WTC11 (cell line): ENCODE measurements around the gene SULF2. TPM values are rescaled to one million over a fixed set of nuclear protein-coding genes. Genes with fewer than 3 reads are reported as not detected.

Experiments
- ATAC-seq: fragments of 200-7000 bp; cut with Tn5 transposase; 2 replicates; pipeline ENCODE4 v1.10.0; 2021; ENCODE audit warnings: mild to moderate bottlenecking, moderate library complexity
- CTCF ChIA-PET: fragments of 300-600 bp; sonication (Branson Sonifier 250); formaldehyde crosslinking; loops from one replicate; lab custom pipeline; 2021; ENCODE audit warnings: antibody characterized with exemption; lab: Charles Lee
- POLR2A ChIA-PET: fragments of 350-600 bp; sonication (Branson Sonifier 250); formaldehyde crosslinking; loops from one replicate; lab custom pipeline; 2021; ENCODE audit warnings: antibody characterized with exemption; lab: Charles Lee
- DNase-seq: peaks from one replicate; pipeline ENCODE4 v3.0.0; 2021; ENCODE audit warnings: low spot score
- H3K27ac Mint-ChIP-seq: 2 replicates; pipeline ENCODE4 v1.8.0; 2021; ENCODE audit warnings: mixed read lengths
- H3K27me3 Mint-ChIP-seq: 2 replicates; pipeline ENCODE4 v1.8.0; 2021; ENCODE audit warnings: low read depth, mild to moderate bottlenecking, moderate library complexity, mixed read lengths
- H3K36me3 Mint-ChIP-seq: 2 replicates; pipeline ENCODE4 v1.8.0; 2021; ENCODE audit warnings: mixed read lengths
- H3K4me1 Mint-ChIP-seq: 2 replicates; pipeline ENCODE4 v1.8.0; 2022; ENCODE audit warnings: mixed read lengths
- H3K4me3 Mint-ChIP-seq: 2 replicates; pipeline ENCODE4 v1.8.0; 2021; ENCODE audit warnings: mild to moderate bottlenecking, moderate library complexity, mixed read lengths
- H3K9me3 Mint-ChIP-seq: 2 replicates; pipeline ENCODE4 v1.8.0; 2021; ENCODE audit warnings: mixed read lengths
- ETV6 ChIP-seq: sonication (generic); formaldehyde crosslinking; IDR thresholded peaks from 2 replicates; pipeline ENCODE4 v1.8.1; 2022; ENCODE audit warnings: mild to moderate bottlenecking, missing genetic modification reagents
- FOXK1 ChIP-seq: sonication (generic); formaldehyde crosslinking; IDR thresholded peaks from 2 replicates; pipeline ENCODE4 v1.8.0; 2022; ENCODE audit warnings: mild to moderate bottlenecking, moderate library complexity, missing genetic modification reagents
- GRHL2 ChIP-seq: fragments of 250-450 bp; sonication (Bioruptor Pico); IDR thresholded peaks from 2 replicates; pipeline ENCODE4 v1.8.0; 2022; ENCODE audit warnings: mild to moderate bottlenecking, moderate library complexity; ENCODE audit not compliant: insufficient replicate concordance, severe bottlenecking
- MXD4 ChIP-seq: fragments of 250-450 bp; sonication (Bioruptor Pico); IDR thresholded peaks from 2 replicates; pipeline ENCODE4 v1.8.0; 2021; ENCODE audit warnings: mild to moderate bottlenecking, moderate library complexity, borderline replicate concordance
- MYBL2 ChIP-seq: sonication (generic); formaldehyde crosslinking; IDR thresholded peaks from 2 replicates; pipeline ENCODE4 v1.8.1; 2023; ENCODE audit warnings: mild to moderate bottlenecking, moderate library complexity, missing genetic modification reagents
- NR1H2 ChIP-seq: sonication (generic); formaldehyde crosslinking; IDR thresholded peaks from 2 replicates; pipeline ENCODE4 v1.9.0; 2021; ENCODE audit warnings: mild to moderate bottlenecking, moderate library complexity, missing genetic modification reagents
- PRRX2 ChIP-seq: fragments of 250-450 bp; sonication (Bioruptor Pico); IDR thresholded peaks from 2 replicates; pipeline ENCODE4 v1.8.0; 2021; ENCODE audit warnings: mild to moderate bottlenecking
- RORB ChIP-seq: fragments of 250-450 bp; sonication (Bioruptor Pico); IDR thresholded peaks from 2 replicates; pipeline ENCODE4 v1.9.0; 2021; ENCODE audit warnings: mild to moderate bottlenecking
- SOX15 ChIP-seq: fragments of 250-450 bp; sonication (Bioruptor Pico); IDR thresholded peaks from 2 replicates; pipeline ENCODE4 v1.9.0; 2021; ENCODE audit warnings: mild to moderate bottlenecking
- TCF7 ChIP-seq: sonication (generic); formaldehyde crosslinking; IDR thresholded peaks from 2 replicates; pipeline ENCODE4 v1.8.0; 2022; ENCODE audit warnings: mild to moderate bottlenecking, low read depth, missing genetic modification reagents, moderate library complexity
- ZBTB21 ChIP-seq: sonication (generic); formaldehyde crosslinking; IDR thresholded peaks from 2 replicates; pipeline ENCODE4 v1.8.1; 2023; ENCODE audit warnings: mild to moderate bottlenecking, missing genetic modification reagents, borderline replicate concordance
- ZNF263 ChIP-seq: sonication (generic); formaldehyde crosslinking; IDR thresholded peaks from 2 replicates; pipeline ENCODE4 v1.8.1; 2022; ENCODE audit warnings: low read depth, mild to moderate bottlenecking, moderate library complexity, missing genetic modification reagents
- ZNF423 ChIP-seq: fragments of 250-450 bp; sonication (Bioruptor Pico); IDR thresholded peaks from 2 replicates; pipeline ENCODE4 v2.1.2; 2022; ENCODE audit warnings: mild to moderate bottlenecking, moderate library complexity
- total RNA-seq: library from RNA; stranded (reverse); gene quantifications from 3 replicates; pipeline ENCODE4 v1.2.3, GENCODE V29; 2021
- TF ChIP-seq, protein P1 (sequence below): fragments of 200-600 bp; IDR thresholded peaks from 2 replicates; pipeline ENCODE4 v1.8.0; 2022; ENCODE audit warnings: antibody characterized with exemption
- TF ChIP-seq, protein P2 (sequence below): sonication (generic); formaldehyde crosslinking; IDR thresholded peaks from 2 replicates; pipeline ENCODE4 v1.8.0; 2022; ENCODE audit warnings: mild to moderate bottlenecking, missing genetic modification reagents
- TF ChIP-seq, protein P3 (sequence below): sonication (generic); formaldehyde crosslinking; IDR thresholded peaks from 2 replicates; pipeline ENCODE4 v1.8.1; 2023; ENCODE audit warnings: mild to moderate bottlenecking, missing genetic modification reagents, moderate library complexity
- TF ChIP-seq, protein P4 (sequence below): sonication (generic); formaldehyde crosslinking; IDR thresholded peaks from 2 replicates; pipeline ENCODE4 v1.8.0; 2022; ENCODE audit warnings: mild to moderate bottlenecking, missing genetic modification reagents
- TF ChIP-seq, protein P5 (sequence below): fragments of 250-450 bp; sonication (Bioruptor Pico); IDR thresholded peaks from 2 replicates; pipeline ENCODE4 v1.9.0; 2021; ENCODE audit warnings: moderate library complexity, mild to moderate bottlenecking, inconsistent platforms, borderline replicate concordance
- TF ChIP-seq, protein P6 (sequence below): fragments of 250-450 bp; sonication (Bioruptor Pico); IDR thresholded peaks from 2 replicates; pipeline ENCODE4 v1.9.0; 2021; ENCODE audit warnings: mild to moderate bottlenecking

Gene SULF2
- total RNA-seq, 1 experiment from 2014 or later, result 36.0 TPM

DNA sequence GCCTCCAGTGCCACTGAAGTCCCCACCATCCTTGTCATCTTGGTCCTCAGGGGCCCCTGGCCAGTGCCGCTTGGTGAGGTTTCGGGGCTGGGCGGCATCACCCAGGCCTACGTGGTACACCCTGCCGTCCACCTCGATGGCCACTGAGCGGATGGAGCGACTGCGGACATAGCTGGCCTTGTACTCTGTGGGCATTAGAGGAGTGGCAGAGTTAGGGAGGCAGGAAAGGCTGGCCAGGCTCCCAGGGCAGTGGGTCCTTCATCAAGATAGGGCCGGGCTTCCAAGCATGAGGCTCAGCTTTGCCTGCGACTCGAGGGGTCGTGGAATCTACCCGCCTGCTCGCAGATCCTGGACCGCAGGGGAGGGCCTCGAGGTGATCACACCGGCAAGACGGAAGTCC is 119.0 kb downstream of the SULF2 start:
- POLR2A ChIA-PET, result no interaction called here
- no peak overlapping the region for H3K27ac Mint-ChIP-seq
- CTCF ChIA-PET, result interaction anchor here (0.8 to 1.1 kb wide), 2 partner anchors 11 to 954 kb away, joined by 3 to 4 read pairs; no protein-coding TSS in a partner anchor

DNA sequence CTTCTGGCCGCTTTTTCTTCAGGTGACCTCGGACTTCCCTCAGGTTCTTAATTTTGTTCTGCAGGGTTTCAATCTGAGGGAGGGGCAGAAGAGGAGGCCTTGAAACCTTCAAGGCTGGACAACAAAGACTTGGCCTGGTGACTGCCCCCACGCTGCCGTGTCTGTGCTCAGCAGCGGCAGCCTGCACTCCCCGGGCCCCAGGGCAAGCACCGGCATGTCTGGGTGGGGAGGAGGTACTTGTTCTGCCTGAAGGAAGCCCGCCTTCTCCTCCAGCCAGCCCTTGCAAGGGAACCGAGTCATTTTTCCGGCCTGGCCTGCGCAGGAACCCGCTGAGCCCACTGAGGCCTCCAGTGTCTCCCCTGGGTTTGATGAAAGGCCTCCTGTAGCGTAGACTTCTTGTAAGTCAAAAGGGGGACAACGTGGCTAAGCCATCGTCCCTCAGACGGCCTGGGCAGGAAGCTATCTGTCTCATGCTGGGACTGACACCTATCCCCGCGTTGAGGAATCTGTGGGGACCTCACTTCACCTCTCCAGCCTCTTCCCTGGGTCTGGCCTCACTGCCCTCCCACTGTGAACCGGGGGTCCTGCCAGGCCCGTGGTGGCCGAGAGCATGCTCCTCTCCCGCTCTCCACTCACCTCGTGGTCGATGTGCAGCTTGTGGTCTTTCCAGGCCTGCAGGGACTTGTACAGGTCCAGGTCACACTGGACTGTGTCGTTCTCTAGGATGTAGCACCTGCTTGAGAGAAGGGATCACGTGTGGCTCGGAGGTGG is 119.9 kb downstream of the SULF2 start:
- Mint-ChIP-seq H3K27ac (no peak overlapping the region; the same call in 1 of the 2 replicates), H3K36me3 (no peaks in the 10 kb centered on the region), H3K4me3 (no peak overlapping the region), H3K4me1 (peaks cover 19% of the 10 kb centered on the region), H3K9me3 (no peaks in the 10 kb centered on the region), H3K27me3 (no peaks in the 10 kb centered on the region)
- DNase-seq (no peak), ATAC-seq (no peak)
- ChIA-PET CTCF (interaction anchor here (3.9 kb wide), 1 partner anchor 12 kb away, joined by 53 read pairs; no protein-coding TSS in a partner anchor), POLR2A (no interaction called here)
- TF ChIP-seq ZBTB21 (CRISPR knock-in tag) (no peak), RORB (CRISPR knock-in tag) (no peak), PRRX2 (CRISPR knock-in tag) (no peak), SOX15 (no peak), ETV6 (CRISPR knock-in tag) (no peak)
- TF ChIP-seq, protein P1, sequence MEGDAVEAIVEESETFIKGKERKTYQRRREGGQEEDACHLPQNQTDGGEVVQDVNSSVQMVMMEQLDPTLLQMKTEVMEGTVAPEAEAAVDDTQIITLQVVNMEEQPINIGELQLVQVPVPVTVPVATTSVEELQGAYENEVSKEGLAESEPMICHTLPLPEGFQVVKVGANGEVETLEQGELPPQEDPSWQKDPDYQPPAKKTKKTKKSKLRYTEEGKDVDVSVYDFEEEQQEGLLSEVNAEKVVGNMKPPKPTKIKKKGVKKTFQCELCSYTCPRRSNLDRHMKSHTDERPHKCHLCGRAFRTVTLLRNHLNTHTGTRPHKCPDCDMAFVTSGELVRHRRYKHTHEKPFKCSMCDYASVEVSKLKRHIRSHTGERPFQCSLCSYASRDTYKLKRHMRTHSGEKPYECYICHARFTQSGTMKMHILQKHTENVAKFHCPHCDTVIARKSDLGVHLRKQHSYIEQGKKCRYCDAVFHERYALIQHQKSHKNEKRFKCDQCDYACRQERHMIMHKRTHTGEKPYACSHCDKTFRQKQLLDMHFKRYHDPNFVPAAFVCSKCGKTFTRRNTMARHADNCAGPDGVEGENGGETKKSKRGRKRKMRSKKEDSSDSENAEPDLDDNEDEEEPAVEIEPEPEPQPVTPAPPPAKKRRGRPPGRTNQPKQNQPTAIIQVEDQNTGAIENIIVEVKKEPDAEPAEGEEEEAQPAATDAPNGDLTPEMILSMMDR, result no peak
- TF ChIP-seq, protein P2, sequence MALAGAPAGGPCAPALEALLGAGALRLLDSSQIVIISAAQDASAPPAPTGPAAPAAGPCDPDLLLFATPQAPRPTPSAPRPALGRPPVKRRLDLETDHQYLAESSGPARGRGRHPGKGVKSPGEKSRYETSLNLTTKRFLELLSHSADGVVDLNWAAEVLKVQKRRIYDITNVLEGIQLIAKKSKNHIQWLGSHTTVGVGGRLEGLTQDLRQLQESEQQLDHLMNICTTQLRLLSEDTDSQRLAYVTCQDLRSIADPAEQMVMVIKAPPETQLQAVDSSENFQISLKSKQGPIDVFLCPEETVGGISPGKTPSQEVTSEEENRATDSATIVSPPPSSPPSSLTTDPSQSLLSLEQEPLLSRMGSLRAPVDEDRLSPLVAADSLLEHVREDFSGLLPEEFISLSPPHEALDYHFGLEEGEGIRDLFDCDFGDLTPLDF (CRISPR knock-in tag), result no peak
- TF ChIP-seq, protein P3, sequence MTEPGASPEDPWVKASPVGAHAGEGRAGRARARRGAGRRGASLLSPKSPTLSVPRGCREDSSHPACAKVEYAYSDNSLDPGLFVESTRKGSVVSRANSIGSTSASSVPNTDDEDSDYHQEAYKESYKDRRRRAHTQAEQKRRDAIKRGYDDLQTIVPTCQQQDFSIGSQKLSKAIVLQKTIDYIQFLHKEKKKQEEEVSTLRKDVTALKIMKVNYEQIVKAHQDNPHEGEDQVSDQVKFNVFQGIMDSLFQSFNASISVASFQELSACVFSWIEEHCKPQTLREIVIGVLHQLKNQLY, result no peak

More for the DNA sequence above, 119.0 kb downstream of the SULF2 start:
- Mint-ChIP-seq H3K27me3 (no peaks in the 10 kb centered on the region), H3K36me3 (no peaks in the 10 kb centered on the region), H3K9me3 (no peaks in the 10 kb centered on the region), H3K4me1 (peaks cover 19% of the 10 kb centered on the region), H3K4me3 (no peak overlapping the region)
- TF ChIP-seq FOXK1 (CRISPR knock-in tag), result no peak
- no peak for TF ChIP-seq MYBL2 (CRISPR knock-in tag)
- ATAC-seq (no peak), DNase-seq (no peak)

DNA sequence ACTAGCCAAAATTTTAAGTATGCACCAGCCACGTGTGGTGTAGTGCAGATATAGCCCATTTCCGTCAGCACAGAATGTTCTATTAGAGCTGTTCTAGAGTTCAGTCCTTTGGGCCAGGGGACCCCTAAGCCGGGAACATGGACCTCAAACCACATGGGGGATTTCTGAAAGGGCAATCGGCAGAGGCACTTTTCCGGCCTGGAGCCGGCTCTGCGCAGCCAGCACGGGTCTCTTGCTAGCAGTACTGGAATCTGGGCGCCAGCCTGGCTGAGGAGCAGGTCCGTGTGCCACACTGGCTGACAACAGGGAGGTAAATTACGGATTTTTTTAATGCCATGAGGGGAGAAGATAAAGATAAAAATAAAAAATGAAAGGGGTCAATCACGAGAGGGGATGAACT is 120.5 kb downstream of the SULF2 start:
- Mint-ChIP-seq H3K36me3 (no peaks in the 10 kb centered on the region), H3K4me1 (peaks cover 19% of the 10 kb centered on the region), H3K4me3 (no peak overlapping the region), H3K27me3 (no peaks in the 10 kb centered on the region), H3K9me3 (no peaks in the 10 kb centered on the region), H3K27ac (peak overlapping the region; percentile 9)
- POLR2A ChIA-PET, result no interaction called here
- TF ChIP-seq GRHL2 (CRISPR knock-in tag) (no peak), ZNF423 (CRISPR knock-in tag) (no peak), TCF7 (no peak), NR1H2 (no peak), ZNF263 (CRISPR knock-in tag) (no peak), SOX15 (no peak), MXD4 (no peak), ZBTB21 (CRISPR knock-in tag) (no peak)
- TF ChIP-seq, protein P1, result no peak
- TF ChIP-seq, protein P4, sequence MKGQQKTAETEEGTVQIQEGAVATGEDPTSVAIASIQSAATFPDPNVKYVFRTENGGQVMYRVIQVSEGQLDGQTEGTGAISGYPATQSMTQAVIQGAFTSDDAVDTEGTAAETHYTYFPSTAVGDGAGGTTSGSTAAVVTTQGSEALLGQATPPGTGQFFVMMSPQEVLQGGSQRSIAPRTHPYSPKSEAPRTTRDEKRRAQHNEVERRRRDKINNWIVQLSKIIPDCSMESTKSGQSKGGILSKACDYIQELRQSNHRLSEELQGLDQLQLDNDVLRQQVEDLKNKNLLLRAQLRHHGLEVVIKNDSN (CRISPR knock-in tag), result no peak
- TF ChIP-seq, protein P5, sequence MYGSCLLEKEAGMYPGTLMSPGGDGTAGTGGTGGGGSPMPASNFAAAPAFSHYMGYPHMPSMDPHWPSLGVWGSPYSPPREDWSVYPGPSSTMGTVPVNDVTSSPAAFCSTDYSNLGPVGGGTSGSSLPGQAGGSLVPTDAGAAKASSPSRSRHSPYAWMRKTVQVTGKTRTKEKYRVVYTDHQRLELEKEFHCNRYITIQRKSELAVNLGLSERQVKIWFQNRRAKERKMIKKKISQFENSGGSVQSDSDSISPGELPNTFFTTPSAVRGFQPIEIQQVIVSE (CRISPR knock-in tag), result no peak
- TF ChIP-seq, protein P6, sequence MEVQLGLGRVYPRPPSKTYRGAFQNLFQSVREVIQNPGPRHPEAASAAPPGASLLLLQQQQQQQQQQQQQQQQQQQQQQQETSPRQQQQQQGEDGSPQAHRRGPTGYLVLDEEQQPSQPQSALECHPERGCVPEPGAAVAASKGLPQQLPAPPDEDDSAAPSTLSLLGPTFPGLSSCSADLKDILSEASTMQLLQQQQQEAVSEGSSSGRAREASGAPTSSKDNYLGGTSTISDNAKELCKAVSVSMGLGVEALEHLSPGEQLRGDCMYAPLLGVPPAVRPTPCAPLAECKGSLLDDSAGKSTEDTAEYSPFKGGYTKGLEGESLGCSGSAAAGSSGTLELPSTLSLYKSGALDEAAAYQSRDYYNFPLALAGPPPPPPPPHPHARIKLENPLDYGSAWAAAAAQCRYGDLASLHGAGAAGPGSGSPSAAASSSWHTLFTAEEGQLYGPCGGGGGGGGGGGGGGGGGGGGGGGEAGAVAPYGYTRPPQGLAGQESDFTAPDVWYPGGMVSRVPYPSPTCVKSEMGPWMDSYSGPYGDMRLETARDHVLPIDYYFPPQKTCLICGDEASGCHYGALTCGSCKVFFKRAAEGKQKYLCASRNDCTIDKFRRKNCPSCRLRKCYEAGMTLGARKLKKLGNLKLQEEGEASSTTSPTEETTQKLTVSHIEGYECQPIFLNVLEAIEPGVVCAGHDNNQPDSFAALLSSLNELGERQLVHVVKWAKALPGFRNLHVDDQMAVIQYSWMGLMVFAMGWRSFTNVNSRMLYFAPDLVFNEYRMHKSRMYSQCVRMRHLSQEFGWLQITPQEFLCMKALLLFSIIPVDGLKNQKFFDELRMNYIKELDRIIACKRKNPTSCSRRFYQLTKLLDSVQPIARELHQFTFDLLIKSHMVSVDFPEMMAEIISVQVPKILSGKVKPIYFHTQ, result no peak
- no peak for ATAC-seq
- DNase-seq, result no peak
- CTCF ChIA-PET, result interaction anchor here (1.0 to 3.9 kb wide), 14 partner anchors 10 to 628 kb away, joined by 3 to 53 read pairs (median 8); no protein-coding TSS in a partner anchor
